Renal cortex interstitium (tissue), 11 donors: Measurements from ENCODE around the gene STPG3. TPM values are rescaled to one million over a fixed set of nuclear protein-coding genes. Genes with fewer than 3 reads are reported as not detected.
"Not testable (repeated sequence)": the region's sequence is repeated elsewhere in the genome, so short reads cannot be mapped to it uniquely, and the experiment has no call there.

Experiments
- DNase-seq, 11 donors: peaks; one replicate each; pipeline ENCODE4 v3.0.0-alpha.2; 2013; ENCODE audit warnings: low read depth in 9 of 11, low spot score in 4 of 11; ENCODE audit errors: extremely low read depth in 1 of 11
- polyA plus RNA-seq, 3 donors: library from polyadenylated mRNA; unstranded; fragments of 120-200 nt; gene quantifications; one replicate each; pipeline ENCODE4 v1.2.1, GENCODE V29; 2013; ENCODE audit not compliant: insufficient read length in 3 of 3

STPG3 gene
- polyA plus RNA-seq, 3 donors, result 2.2 to 4.2 (median 2.6) TPM

DNA sequence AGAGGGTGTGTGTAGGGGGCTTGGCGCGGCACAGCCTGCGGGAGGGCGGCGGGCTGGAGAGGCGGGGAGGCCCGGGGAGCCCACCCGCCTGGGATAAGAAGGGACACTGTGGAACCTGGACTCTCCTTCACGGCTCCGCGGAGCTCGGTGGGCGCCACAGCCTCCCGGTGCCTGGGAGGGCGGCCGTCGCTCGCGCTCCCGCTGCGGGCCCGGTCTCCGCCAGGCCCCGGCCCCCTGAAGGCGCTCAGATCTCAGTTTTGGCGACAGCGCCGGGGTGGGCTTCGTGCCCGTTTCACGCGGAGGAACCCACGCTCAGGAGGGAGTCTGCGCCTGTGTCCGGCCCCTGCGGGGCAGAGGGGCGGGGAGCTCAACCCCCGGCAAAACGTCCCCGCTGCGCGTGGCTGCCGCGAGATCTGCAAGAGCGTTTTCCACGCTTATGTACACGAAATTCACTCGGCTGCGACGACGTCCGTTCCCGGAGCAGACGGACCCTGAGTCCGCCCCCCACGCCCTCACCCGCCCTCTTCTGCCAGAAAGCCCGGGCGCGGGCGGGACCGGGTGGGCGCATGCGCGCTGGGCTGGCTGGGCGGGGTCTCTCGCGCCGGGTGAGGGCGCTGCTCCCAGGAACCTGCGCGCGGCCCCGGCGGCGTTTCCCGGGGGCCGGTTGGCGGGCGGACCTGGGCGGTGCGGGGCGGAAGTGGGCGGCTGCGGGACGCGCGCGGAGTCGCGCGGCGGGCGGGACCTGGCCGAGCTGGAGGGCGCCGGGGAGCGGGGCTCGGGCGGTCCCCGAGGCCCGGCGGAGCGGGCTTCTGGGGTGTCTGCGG is 3.8 kb downstream of the STPG3 start, which contains the start of gene NELFB:
NELFB (plus strand) TSS at position 704 of the 824 bp plus-strand sequence.
- peak in 10 of 11 donors; percentile 72 to 91 (median 86) for DNase-seq

DNA sequence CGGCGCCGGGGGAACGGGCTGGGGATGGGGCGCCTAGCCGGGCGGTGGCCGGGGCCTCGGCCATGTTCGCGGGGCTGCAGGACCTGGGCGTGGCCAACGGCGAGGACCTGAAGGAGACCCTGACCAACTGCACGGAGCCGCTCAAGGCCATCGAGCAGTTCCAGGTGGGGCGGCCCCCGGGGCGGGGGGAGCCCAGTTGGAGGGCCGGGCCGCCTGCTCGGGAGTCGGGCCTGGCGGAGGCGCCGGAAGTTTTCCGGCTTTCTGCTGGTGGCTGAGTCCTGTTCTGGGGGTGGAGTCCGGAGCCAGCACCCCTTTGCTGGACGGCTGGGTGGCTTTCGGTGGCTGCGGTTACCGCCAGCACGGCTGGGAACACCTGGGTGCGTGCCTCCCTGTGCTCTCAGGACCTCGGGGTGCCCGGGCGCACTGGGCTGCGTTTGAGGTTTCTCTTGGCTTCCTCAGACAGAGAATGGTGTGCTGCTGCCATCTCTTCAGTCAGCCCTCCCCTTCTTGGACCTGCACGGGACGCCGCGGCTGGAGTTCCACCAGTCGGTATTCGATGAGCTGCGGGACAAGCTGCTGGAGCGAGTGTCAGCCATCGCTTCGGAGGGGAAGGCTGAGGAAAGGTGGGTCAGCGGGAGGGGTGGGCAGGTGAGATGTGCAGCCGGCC is 4.5 kb downstream of the STPG3 start:
- DNase-seq, result no peak

DNA sequence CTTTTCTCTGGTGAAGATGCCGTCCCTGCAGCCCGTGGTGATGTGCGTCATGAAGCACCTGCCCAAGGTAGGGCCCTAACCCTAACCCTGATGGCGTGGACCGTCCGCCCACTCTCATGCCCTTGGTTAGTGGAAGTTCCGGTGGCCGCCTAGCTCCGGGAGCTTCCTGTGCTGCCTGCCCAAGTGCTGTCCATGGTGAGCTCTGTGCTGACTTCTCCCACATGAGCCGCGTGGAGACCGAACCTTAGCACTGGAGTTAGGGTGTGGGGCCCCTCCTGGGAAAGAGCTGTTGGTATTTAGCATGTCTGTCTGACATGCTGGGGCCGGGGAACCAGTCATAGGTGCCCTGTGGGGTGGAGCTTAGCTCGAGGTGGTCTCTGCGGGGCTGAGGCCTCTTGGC is 5.3 kb downstream of the STPG3 start:
- no peak for DNase-seq

DNA sequence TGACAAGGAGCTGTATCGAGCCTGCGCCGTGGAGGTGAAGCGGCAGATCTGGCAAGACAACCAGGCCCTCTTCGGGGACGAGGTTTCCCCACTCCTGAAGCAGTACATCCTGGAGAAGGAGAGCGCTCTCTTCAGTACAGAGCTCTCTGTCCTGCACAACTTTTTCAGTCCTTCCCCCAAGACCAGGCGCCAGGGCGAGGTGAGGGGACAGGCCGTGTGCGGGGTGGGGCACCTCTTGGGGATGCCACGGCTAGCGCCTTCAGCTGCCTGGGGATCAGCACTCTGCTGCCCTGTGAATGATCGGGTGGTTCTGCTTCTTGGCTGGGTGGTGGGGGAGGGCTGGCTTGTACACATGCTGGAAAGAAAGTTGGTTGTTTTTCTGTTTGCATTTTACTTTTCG is 5.8 kb downstream of the STPG3 start:
- DNase-seq, result no peak

DNA sequence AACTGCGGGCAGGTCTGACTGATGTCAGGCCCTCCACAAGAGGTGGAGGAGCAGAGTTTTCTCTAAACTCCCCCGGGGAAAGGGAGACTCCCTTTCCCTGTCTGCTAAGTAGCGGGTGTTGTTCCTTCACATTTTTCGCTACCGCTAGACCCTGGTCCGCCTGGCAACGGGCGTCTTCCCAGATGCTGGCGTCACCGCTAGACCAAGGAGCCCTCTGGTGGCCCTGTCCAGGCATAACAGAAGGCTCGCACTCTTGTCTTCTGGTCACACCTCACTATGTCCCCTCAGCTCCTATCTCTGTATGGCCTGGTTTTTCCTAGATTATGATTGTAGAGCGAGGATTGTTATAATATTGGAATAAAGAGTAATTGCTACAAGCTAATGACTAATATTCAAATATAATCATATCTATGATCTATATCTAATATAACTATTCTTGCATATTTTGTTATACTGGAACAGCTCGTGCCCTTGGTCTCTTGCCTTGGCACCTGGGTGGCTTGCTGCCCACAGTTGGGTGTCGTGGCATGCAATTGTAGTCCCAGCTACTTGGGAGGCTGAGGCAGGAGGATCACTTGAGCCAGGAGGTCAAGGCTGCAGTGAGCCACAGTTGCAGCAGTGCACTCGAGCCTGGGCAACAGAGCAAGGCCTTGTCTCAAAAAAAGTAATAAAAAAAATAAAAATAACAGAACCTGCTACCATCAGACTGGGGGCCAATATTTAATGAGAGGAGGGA is 11.3 kb downstream of the STPG3 start:
- not testable (repeated sequence) for DNase-seq

- DNase-seq, result no peak
These were observed 11.8 kb downstream of the STPG3 start for GRCh38 chr9:137262909-137263285.

- DNase-seq, result no peak
These were observed 12.4 kb downstream of the STPG3 start for GRCh38 chr9:137263506-137263905.

DNA sequence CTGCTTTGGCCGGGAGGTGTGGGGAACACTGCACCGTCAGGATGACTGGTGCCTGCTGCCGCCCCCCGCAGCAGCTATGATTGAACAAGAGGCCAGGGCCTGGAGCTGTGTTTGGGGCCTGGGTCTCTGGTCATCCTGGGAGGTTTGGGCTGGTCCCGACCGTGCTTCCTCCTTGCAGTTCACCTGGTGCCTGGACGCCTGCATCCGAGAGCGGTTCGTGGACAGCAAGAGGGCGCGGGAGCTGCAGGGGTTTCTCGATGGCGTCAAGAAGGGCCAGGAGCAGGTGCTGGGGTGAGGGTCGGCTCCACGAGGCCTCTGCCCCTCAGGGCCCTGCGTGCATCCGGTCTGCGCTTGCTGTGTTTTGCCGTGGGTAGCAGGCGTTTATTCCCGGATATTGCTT is 13.0 kb downstream of the STPG3 start:
- DNase-seq, result no peak

DNA sequence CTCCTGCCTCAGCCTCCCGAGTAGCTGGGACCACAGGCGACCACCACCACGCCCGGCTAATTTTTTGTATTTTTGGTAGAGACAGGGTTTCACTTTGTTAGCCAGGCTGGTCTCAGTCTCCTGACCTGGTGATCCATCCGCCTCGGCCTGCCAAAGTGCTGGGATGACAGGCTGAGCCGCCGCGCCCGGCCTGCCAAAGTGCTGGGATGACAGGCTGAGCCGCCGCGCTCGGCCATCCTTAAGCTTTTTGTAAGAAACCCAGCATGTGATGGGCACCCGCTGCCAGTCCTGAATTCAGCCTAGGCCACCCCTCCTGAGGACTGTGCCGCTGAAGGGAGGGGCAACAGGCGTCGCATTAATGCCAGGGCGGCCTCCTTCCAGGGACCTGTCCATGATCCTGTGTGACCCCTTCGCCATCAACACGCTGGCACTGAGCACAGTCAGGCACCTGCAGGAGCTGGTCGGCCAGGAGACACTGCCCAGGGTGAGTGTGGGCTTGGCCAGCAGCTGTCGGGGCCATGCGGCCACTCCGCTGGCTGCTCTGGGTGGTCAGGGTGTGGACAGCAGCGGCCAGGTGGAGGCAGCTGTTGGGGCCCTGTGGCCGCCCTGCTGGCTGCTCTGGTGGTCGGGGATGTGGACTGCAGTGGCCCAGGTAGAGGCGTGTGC is 14.5 kb downstream of the STPG3 start:
- DNase-seq, result no peak

GRCh38 chr9:137266162-137266527 is 15.1 kb downstream of the STPG3 start:
- DNase-seq, result no peak

- no peak for DNase-seq
These were observed 15.7 kb downstream of the STPG3 start for GRCh38 chr9:137266585-137267453.

- DNase-seq, result no peak
These were observed 16.9 kb downstream of the STPG3 start for GRCh38 chr9:137267933-137268355.

- DNase-seq, result no peak
These were observed 17.6 kb downstream of the STPG3 start for GRCh38 chr9:137268538-137269201.

DNA sequence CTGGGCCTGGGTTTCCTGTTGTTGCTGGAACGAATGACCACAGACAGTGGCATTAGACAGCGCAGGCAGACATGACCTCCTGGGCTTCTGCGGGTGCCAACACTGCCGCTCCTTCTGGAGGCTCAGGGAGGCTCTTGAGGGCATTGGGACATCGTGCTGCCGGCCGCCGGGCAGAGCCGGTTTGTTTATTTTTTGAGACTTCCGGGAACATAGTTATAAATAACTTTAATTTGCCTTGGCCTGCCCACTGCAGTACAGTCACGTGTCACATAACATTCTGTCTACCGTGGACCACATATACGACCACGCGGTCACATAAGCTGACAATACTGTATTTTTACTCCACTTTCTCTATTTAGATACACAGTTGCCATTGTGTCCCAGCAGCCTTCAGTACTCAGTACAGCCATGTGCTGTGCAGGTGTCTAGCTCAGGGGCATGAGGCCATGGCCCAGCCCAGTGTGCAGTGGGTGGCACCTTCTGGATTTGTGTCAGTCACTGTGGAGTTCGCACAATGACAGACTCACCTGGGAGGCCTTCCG is 18.2 kb downstream of the STPG3 start:
- DNase-seq, result no peak

GRCh38 chr9:137270929-137271695 is 20.0 kb downstream of the STPG3 start:
- DNase-seq, result no peak

- DNase-seq, result no peak
These were observed 20.6 kb downstream of the STPG3 start for GRCh38 chr9:137271696-137272076.
